Heart left ventricle (tissue), 16 donors: ENCODE data around the gene SLC44A2. TPM values are rescaled to one million over a fixed set of nuclear protein-coding genes. Genes with fewer than 3 reads are reported as not detected.

Source experiments
- ATAC-seq, 4 donors: fragments of 200-7000 bp; cut with Tn5 transposase; one replicate each; pipeline ENCODE4 v1.9.1; 2020 to 2022; ENCODE audit warnings: moderate library complexity in 4 of 4, mild to moderate bottlenecking in 3 of 4, moderate number of reproducible peaks in 1 of 4
- DNase-seq, 5 donors: peaks; one replicate each; pipeline ENCODE4 v3.0.0-alpha.2; 2020
- H3K27ac ChIP-seq, 12 donors: fragments of 200-600 bp; sonication (generic) in 4 of 12; one replicate each; pipeline versions ENCODE4 v1.5.0 to v1.8.0; 2016 to 2022; ENCODE audit warnings: mild to moderate bottlenecking in 2 of 12
- H3K27me3 ChIP-seq, 9 donors: fragments of 200-600 bp; sonication (generic) in 2 of 9; one replicate each; pipeline versions ENCODE4 v1.5.1 to v1.8.0; 2016 to 2022; ENCODE audit warnings: mild to moderate bottlenecking in 3 of 9
- H3K36me3 ChIP-seq, 9 donors: fragments of 200-600 bp; sonication (generic) in 2 of 9; one replicate each; pipeline versions ENCODE4 v1.5.0 to v1.8.0; 2018 to 2022; ENCODE audit warnings: mild to moderate bottlenecking in 2 of 9
- H3K4me1 ChIP-seq, 12 donors: fragments of 200-600 bp; sonication (generic) in 4 of 12; one replicate each; pipeline versions ENCODE4 v1.5.0 to v1.8.0; 2016 to 2022; ENCODE audit warnings: mild to moderate bottlenecking in 3 of 12
- H3K4me3 ChIP-seq, 12 donors: fragments of 200-600 bp; sonication (generic) in 4 of 12; one replicate each; pipeline versions ENCODE4 v1.5.0 to v1.8.0; 2017 to 2022; ENCODE audit warnings: mild to moderate bottlenecking in 9 of 12, moderate library complexity in 4 of 12
- H3K9me3 ChIP-seq, 12 donors: fragments of 200-600 bp; sonication (generic) in 4 of 12; one replicate each; pipeline versions ENCODE4 v1.5.0 to v1.8.0; 2016 to 2022; ENCODE audit warnings: mild to moderate bottlenecking in 1 of 12
- CTCF ChIP-seq, 12 donors: fragments of 200-600 bp; sonication (generic) in 4 of 12; IDR thresholded peaks; one replicate each; pipeline versions ENCODE4 v1.5.0 to v1.8.0; 2018 to 2022; ENCODE audit warnings: antibody characterized with exemption in 12 of 12, mild to moderate bottlenecking in 5 of 12
- POLR2A ChIP-seq, 2 donors: fragments of 450-650 bp; IDR thresholded peaks; one replicate each; pipeline ENCODE4 v1.6.1; 2017; ENCODE audit warnings: antibody characterized with exemption in 2 of 2, mild to moderate bottlenecking in 2 of 2, moderate library complexity in 2 of 2
- WGBS, 4 donors: extraction: QIAGEN DNeasy Blood & Tissue Kit in 2 of 4; methylation state at CpG; one replicate each; pipeline versions ENCODE4 v1.1.5 to v1.1.7; 2013 to 2018; 5-methylcytosine and 5-hydroxymethylcytosine counted together
- intact Hi-C, 10 donors: fragments of 100-400 bp; cut with DNase I; formaldehyde crosslinking; loops; one replicate each; pipeline versions ENCODE4 v1.11.1 to v1.14.2; 2022
- long read RNA-seq, 3 donors: library from polyadenylated mRNA; unstranded; transcript quantifications; one replicate each; pipeline ENCODE4 v2.0.0, GENCODE V29; 2020 to 2021
- polyA plus RNA-seq, 2 donors: library from polyadenylated mRNA; stranded (reverse); fragments of 200-250 nt; gene quantifications; one replicate each; pipeline ENCODE4 v1.2.3, GENCODE V29; 2013
- total RNA-seq, 9 donors: library from RNA; depleted of rRNA in 2 of 9; stranded (reverse); fragments of >200 nt in 2 of 9; fragmentation: NEBNext Ultra II Directional in 3 of 9; extraction: Animal tissue kit (Norgen Biotek cat#: 25700) in 3 of 9; gene quantifications; one replicate each; pipeline versions ENCODE4 v1.1.0 to v1.2.4, GENCODE V29; 2016 to 2023
- donor health status: ischemic (EF 13 %, LVEDD 7.1; RV severe dilation, severe dysfunction).
- donor health status: healthy with polysubstance abuse.
- donor health status: DM: no; HTN: yes; CAD: no.
- donor health status: DM: no; HTN: no; CAD: no.
- donor health status: ischemic (EF 25% LVEDD 6.9; RV normal size, moderate dysfunction).
- donor health status: ischemic (EF 25% LVEDD 5.7; RV mildly dilated, moderate dysfunction).
- donor health status: healthy.
- donor health status: DM: yes; HTN: yes; CAD: no.
- donor health status: ischemic (EF 35%, LVEDD 5.7; RV mildly dilated, moderate dysfunction).
- donor health status: nonischemic (EF 11% LVEDD 7.7; RV severe dilation, severe dysfunction).
- donor health status: DM: yes; HTN: yes; CAD: no.
- donor health status: PGD.
- donor health status: ischemic (EF 29% LVEDD 5.4; RV normal size, mild dysfunction).
- donor health status: nonischemic (EF 23%, LVEDD 6.1; RV moderate dilation, normal function).

Gene SLC44A2
- 100 to 1,000 TPM in 2 of 9 donors, 10 to 100 TPM in 7; 63.8 to 130 (median 91.9) TPM for total RNA-seq
- polyA plus RNA-seq, result 10 to 100 TPM; 43.1 to 66.3 TPM
- long read RNA-seq, donor 1, transcript SLC44A2-202 (22 exons, 3,301 nt), result major isoform, 31 of 139 reads
- long read RNA-seq, donor 1, partial matches to known transcripts, result 35 of 139 reads
- long read RNA-seq, donor 1, other reads (novel, unspliced or antisense), result 64 of 139 reads
- long read RNA-seq, donor 2, transcript SLC44A2-202 (22 exons, 3,301 nt), result major isoform, 87 of 286 reads
- long read RNA-seq, donor 2, transcript SLC44A2-201 (22 exons, 3,671 nt), result minor isoform, 8 of 286 reads
- long read RNA-seq, donor 2, partial matches to known transcripts, result 58 of 286 reads
- long read RNA-seq, donor 2, other reads (novel, unspliced or antisense), result 126 of 286 reads
- long read RNA-seq, donor 3, transcript SLC44A2-202 (22 exons, 3,301 nt), result major isoform, 30 of 130 reads
- long read RNA-seq, donor 3, partial matches to known transcripts, result 50 of 130 reads
- long read RNA-seq, donor 3, other reads (novel, unspliced or antisense), result 43 of 130 reads

- ATAC-seq (peak; percentile 95 to 99 (median 98)), DNase-seq (peak; percentile 87 to 89 (median 89))
- TF ChIP-seq CTCF (IDR thresholded peaks at IDR 0.05), result no peak
- peak in 1 of 2 donors; percentile 48 for TF ChIP-seq POLR2A (IDR thresholded peaks at IDR 0.05)
- H3K4me1 ChIP-seq, result peaks cover 0 to 30% (median 16%) of the 10 kb centered on the region in 12 donors
- no peaks in the 10 kb centered on the region for H3K27me3 ChIP-seq
- H3K27ac ChIP-seq, result peak within 1 kb of the TSS in 11 of 12 donors; percentile 63 to 94 (median 79)
- H3K36me3 ChIP-seq, result peaks cover 0 to 37% (median 28%) of the 10 kb centered on the region in 9 donors
- H3K4me3 ChIP-seq, result peak within 1 kb of the TSS; percentile 41 to 83 (median 65)
- H3K9me3 ChIP-seq, result no peaks in the 10 kb centered on the region
- WGBS, 4 donors, result 3 to 15% (median 8%) methylated on average over 13 to 53 of the region's 53 CpGs
- intact Hi-C loops, result loop anchor here in 1 of 10 donors (1.0 kb wide), 1 partner anchor 13 kb away; no protein-coding TSS in a partner anchor
Observed at GRCh38 chr19:10625003-10625761, at the start of gene SLC44A2. TSS of gene SLC44A2 (plus strand) at chr19:10625553. CDS start at chr19:10625634, 81 bp downstream.

- WGBS, 4 donors, result 82 to 97% (median 96%) methylated on average over 6 of the region's 6 CpGs
- Histone ChIP-seq H3K9me3 (no peaks in the 10 kb centered on the region), H3K4me3 (no peak overlapping the region), H3K4me1 (peaks cover 0 to 6% (median 3%) of the 10 kb centered on the region in 12 donors), H3K36me3 (no peaks in the 10 kb centered on the region), H3K27ac (no peak overlapping the region), H3K27me3 (no peaks in the 10 kb centered on the region)
- TF ChIP-seq POLR2A (IDR thresholded peaks at IDR 0.05) (no peak), CTCF (IDR thresholded peaks at IDR 0.05) (no peak)
- DNase-seq (no peak), ATAC-seq (no peak)
- intact Hi-C loops, result loop anchor here in 1 of 10 donors (10.0 kb wide), 1 partner anchor 173 kb away; the partner anchor contains the start of gene CDC37
Observed at GRCh38 chr19:10577951-10578350, 47.4 kb upstream of the SLC44A2 start.

- H3K9me3 ChIP-seq, result no peaks in the 10 kb centered on the region
- intact Hi-C loops, result loop anchor here (1.0 to 5.0 kb wide), 7 partner anchors 63 to 120 kb away; partner anchors contain the start of gene QTRT1 (in 1 of the 10)
- ATAC-seq (peak; percentile 76 to 93 (median 90)), DNase-seq (peak; percentile 83 to 89 (median 87))
- H3K27me3 ChIP-seq, result no peaks in the 10 kb centered on the region
- H3K36me3 ChIP-seq, result no peaks in the 10 kb centered on the region
- 20 to 24% (median 22%) methylated on average over 30 to 31 of the region's 31 CpGs for WGBS, 4 donors
- peak overlapping the region in 4 of 12 donors; percentile 8 to 35 (median 12) for H3K4me3 ChIP-seq
- no peak overlapping the region for H3K27ac ChIP-seq
- TF ChIP-seq CTCF (IDR thresholded peaks at IDR 0.05) (peak; percentile 94 to 99 (median 98)), POLR2A (IDR thresholded peaks at IDR 0.05) (no peak)
- peaks cover 0 to 6% (median 3%) of the 10 kb centered on the region in 12 donors for H3K4me1 ChIP-seq
Observed at GRCh38 chr19:10580979-10581631, 44.2 kb upstream of the SLC44A2 start.
